Skeletal muscle cell (primary cell): ENCODE results near the gene ELMO1.

Experiments used
- DNase-seq: peaks from one replicate; pipeline ENCODE4 v3.0.0-alpha.2; 2010; ENCODE audit warnings: low read depth
- H3K4me3 ChIP-seq: 2 replicates; pipeline ENCODE4 v1.5.1; 2011; ENCODE audit warnings: low read depth, mild to moderate bottlenecking, control low read depth, low read length, moderate library complexity

Gene ELMO1

DNA sequence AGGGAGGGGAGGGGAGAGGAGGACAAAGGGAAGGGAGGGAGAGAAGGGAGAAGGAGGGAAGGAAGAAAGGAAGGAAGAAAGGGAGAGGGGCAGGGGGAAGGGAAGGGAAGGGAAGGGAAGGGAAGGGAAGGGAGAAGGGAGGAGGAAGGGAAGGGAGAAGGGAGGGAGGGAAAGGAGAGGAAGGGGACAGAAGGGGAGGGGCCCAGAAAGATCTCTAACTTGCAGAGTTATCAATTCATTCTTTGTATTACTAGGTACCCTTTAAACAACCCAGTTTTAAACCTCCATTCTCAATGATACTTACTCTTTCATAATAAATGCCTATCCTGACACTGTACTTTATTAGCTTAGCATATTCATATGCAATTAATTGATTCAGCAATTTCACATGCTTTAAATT, 192.0 kb downstream of the ELMO1 start:
- DNase-seq, result no peak
- H3K4me3 ChIP-seq, result no peak overlapping the region

GRCh38 chr7:37255327-37255944, 193.2 kb downstream of the ELMO1 start:
- no peak for DNase-seq
- no peak overlapping the region for H3K4me3 ChIP-seq

- no peak for DNase-seq
- H3K4me3 ChIP-seq, result no peak overlapping the region
Observed at GRCh38 chr7:37251222-37251621, 197.4 kb downstream of the ELMO1 start.

- no peak overlapping the region for H3K4me3 ChIP-seq
- DNase-seq, result no peak
Observed at GRCh38 chr7:37249240-37249639, 199.4 kb downstream of the ELMO1 start.

- no peak for DNase-seq
- no peak overlapping the region for H3K4me3 ChIP-seq
Observed at GRCh38 chr7:37248396-37248861, 200.2 kb downstream of the ELMO1 start.

DNA sequence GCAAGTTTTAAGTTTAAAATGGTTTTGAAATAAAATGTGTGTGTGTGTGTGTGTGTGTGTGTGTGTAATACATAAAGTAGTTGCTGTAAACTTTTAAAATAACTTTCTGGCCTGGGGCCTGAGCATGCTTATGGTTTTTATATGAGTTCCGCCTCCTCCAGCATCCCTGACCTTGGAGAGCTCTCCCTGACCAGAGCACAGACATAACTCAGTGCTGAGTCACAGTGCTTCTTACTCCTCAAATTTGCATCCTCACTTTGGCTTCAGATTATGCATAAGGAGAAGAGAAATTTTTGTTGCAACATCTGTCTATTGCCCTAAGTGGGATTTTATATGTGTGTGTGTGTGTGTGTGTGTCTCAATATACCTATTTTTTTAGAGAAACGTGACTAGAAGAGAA, 200.8 kb downstream of the ELMO1 start:
- no peak overlapping the region for H3K4me3 ChIP-seq
- DNase-seq, result no peak

GRCh38 chr7:37245590-37245989, 203.1 kb downstream of the ELMO1 start:
- no peak for DNase-seq
- H3K4me3 ChIP-seq, result no peak overlapping the region

- no peak for DNase-seq
- no peak overlapping the region for H3K4me3 ChIP-seq
Observed at GRCh38 chr7:37236906-37237305, 211.8 kb downstream of the ELMO1 start.

- no peak for DNase-seq
- H3K4me3 ChIP-seq, result no peak overlapping the region
Observed at GRCh38 chr7:37235813-37236212, 212.9 kb downstream of the ELMO1 start.

DNA sequence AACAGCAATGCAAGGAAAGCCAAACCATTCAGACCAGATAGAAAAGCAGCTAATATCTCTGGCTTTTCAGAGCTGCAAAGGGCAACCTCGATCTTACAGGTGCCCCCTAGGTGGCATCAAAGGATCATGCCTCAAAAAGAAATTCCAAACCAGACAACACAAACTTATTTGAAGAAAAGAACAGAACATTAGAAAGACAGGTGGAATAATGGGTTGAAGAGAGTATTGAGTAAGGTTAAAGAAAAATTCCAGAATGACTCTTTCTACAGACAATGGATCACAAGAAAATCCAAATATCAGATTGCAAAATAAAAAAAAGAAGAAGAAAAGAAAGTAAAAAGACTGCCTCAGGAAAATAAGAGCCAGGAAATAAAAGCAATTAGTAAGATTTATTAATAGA, 213.7 kb downstream of the ELMO1 start:
- H3K4me3 ChIP-seq, result no peak overlapping the region
- no peak for DNase-seq

DNA sequence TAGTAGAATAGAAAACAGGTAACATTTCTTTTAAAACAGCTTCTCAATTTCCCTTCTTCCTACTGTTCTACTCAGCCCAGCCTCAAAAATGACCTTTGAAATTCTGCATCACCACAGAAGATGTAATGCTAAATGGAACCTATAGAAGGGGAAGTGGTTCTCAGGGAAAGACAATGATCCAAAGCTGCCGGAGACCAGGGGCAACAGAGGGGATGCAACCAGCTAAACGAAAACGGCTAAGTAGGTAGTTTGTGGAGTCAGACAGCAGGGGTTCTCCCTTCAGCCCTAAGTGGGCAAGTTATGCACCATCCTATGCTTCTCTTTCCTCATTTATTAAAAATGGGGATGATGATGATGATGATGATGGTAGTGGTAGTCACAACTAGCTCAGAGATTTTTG, 214.3 kb downstream of the ELMO1 start:
- DNase-seq, result no peak
- no peak overlapping the region for H3K4me3 ChIP-seq

- DNase-seq, result no peak
- no peak overlapping the region for H3K4me3 ChIP-seq
Observed at GRCh38 chr7:37231613-37232012, 217.1 kb downstream of the ELMO1 start.

DNA sequence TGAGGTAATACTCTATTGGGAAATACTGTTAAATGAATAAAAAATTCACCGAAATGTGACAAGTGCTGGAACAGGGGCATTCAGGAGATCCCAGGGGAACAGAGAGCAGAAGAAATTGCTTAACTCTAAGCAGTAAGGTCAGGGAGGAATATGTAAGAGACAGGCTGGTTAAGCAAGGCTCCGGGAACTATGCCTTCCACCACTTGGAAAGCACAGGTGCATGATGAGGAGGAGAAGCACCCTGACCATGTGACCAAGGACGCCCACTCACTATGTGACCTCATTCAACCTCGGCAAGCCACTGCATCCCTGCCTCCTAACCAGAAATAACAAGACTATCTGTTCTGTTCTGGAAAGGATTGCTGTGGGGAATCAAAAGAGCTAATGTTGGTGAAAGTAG, 218.4 kb downstream of the ELMO1 start:
- DNase-seq, result no peak
- no peak overlapping the region for H3K4me3 ChIP-seq

DNA sequence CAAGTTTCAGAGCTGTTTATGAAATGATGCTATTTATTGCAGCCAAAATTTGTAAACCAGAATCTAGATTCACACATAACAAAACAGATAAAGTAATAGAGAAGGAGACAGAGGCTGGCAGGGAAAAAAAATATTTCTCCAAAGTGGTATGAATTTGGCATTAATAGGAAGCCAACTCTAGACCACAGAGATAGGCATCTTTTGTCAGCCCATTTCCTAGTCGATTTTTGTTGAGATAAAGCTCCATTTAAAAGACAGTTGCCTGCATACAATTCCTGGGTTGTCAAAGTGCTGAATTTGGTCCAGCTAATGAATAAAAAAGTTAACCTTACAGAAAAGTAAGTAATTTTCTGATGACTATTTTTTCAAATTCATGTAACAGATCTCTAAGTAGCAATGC, 219.3 kb downstream of the ELMO1 start:
- no peak for DNase-seq
- H3K4me3 ChIP-seq, result no peak overlapping the region

DNA sequence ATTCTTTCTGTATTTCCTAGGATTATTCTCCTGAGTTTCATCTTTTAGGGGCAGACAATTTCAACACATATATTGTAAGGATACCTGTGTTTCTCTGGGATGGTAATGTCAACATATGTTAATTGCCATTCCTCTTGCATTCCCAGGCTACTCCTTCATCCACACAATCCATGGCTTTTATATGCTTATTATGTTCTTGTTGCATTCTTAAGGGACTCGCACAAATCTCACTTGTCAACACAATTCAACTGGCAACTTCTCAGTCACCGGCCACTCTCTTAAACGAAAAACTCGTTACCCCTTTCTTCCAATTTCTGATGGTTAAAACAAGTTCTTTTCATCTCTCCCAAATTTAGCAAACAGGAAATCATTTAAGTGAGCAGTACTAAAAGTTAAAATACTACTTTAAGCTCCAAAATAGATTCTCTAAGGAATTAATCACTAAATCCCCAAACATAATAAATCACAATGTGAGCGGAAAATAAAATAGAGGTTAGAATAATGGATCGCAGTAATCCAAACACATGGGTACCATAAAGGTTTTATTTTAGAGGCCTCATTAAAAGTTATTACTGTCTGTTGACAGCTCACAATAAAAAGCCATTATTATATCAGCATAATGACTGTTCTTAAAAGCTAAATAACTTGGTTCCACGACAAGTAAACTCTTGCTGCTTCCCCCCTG, 223.2 kb downstream of the ELMO1 start:
- H3K4me3 ChIP-seq, result no peak overlapping the region
- DNase-seq, result no peak

GRCh38 chr7:37224746-37225145, 223.9 kb downstream of the ELMO1 start:
- H3K4me3 ChIP-seq, result no peak overlapping the region
- DNase-seq, result no peak

- DNase-seq, result no peak
- H3K4me3 ChIP-seq, result no peak overlapping the region
Observed at GRCh38 chr7:37220664-37221063, 228.0 kb downstream of the ELMO1 start.

GRCh38 chr7:37218956-37219355, 229.7 kb downstream of the ELMO1 start:
- no peak overlapping the region for H3K4me3 ChIP-seq
- DNase-seq, result no peak

- DNase-seq, result no peak
- H3K4me3 ChIP-seq, result no peak overlapping the region
Observed at GRCh38 chr7:37216923-37217322, 231.7 kb downstream of the ELMO1 start.

DNA sequence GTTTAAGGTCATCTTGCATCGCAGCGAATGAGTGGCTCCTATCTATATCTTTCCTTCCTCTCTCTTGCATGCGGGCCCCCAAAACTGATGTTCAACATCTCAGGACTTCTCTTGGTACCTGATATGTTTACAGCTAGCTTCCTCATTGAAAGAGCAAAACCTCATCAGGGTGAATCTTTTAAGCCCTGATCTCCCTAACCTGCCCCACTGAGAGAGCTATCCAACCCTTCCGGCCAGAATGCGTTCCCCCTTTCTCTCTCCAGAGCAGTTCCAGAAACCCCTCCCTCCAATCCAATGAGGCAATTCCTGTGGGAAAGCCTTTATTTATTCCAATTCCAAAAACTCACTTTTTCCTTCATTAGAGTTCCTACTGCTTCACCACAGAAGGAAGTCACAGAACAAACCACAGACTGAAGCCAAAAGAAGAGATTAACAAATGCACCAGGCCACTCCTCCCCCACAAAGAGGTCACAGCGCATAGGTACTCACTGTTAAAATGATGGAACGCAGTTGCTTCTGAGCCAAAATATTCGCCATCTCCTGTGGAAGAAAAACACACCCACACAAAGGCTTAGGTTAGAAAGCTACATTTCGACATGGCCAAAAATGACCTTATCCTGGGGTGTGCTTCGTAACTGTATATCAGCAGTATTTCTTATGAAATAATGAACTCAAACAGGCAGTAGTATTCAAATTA, 232.4 kb downstream of the ELMO1 start:
- no peak for DNase-seq
- H3K4me3 ChIP-seq, result no peak overlapping the region
